Activated CD4-positive, alpha-beta T cell treated with anti-CD3 and anti-CD28 coated beads for 36 hours (primary cell): ENCODE data around the gene SPINDOC. TPM values are rescaled to one million over a fixed set of nuclear protein-coding genes. Genes with fewer than 3 reads are reported as not detected.
"Not testable (repeated sequence)": the region's sequence is repeated elsewhere in the genome, so short reads cannot be mapped to it uniquely, and the experiment has no call there.

Source experiments
- ATAC-seq: fragments of 200-7000 bp; cut with Tn5 transposase; one replicate; pipeline ENCODE4 v1.10.0; 2021; ENCODE audit warnings: mild to moderate bottlenecking, moderate library complexity
- CTCF ChIA-PET: fragments of 350-600 bp; sonication (Branson Sonifier 250); formaldehyde crosslinking; loops from one replicate; lab custom pipeline; 2021; ENCODE audit warnings: antibody characterized with exemption; lab: Charles Lee
- POLR2A ChIA-PET: fragments of 350-600 bp; sonication (Branson Sonifier 250); formaldehyde crosslinking; loops from one replicate; lab custom pipeline; 2021; ENCODE audit warnings: antibody characterized with exemption, inconsistent platforms; lab: Charles Lee
- DNase-seq: peaks from one replicate; pipeline ENCODE4 v3.0.0-alpha.2; 2020
- H3K27ac Mint-ChIP-seq: one replicate; pipeline ENCODE4 v1.8.0; 2021; ENCODE audit warnings: mixed read lengths
- H3K27me3 Mint-ChIP-seq: one replicate; pipeline ENCODE4 v1.8.0; 2021; ENCODE audit warnings: mixed read lengths
- H3K36me3 Mint-ChIP-seq: one replicate; pipeline ENCODE4 v1.8.0; 2021; ENCODE audit warnings: low read depth, mixed read lengths
- H3K4me1 Mint-ChIP-seq: one replicate; pipeline ENCODE4 v1.8.0; 2021; ENCODE audit warnings: mixed read lengths
- H3K4me3 Mint-ChIP-seq: one replicate; pipeline ENCODE4 v1.8.0; 2021; ENCODE audit warnings: mild to moderate bottlenecking, moderate library complexity, mixed read lengths
- H3K9me3 Mint-ChIP-seq: one replicate; pipeline ENCODE4 v1.8.0; 2021; ENCODE audit warnings: low read depth, mixed read lengths
- intact Hi-C, 2 experiments: fragments of 100-400 bp; cut with DNase I in 1 of 2; cut with micrococcal nuclease in 1 of 2; formaldehyde crosslinking; loops; one replicate each; pipeline versions ENCODE4 v1.14.2 to v1.15.1; 2022 to 2024; cut with DNase I, micrococcal nuclease
- total RNA-seq, 2 experiments: library from RNA; stranded (reverse); gene quantifications; one replicate each; pipeline ENCODE4 v1.2.3, GENCODE V29; 2021

The SPINDOC gene
- total RNA-seq, 2 experiments from 2014 or later: 25.7 to 26.2 TPM

GRCh38 chr11:63768237-63769041 lies 44.8 kb upstream of the SPINDOC start, which contains the start of gene ZFTA:
Gene ZFTA, minus strand, starts transcription at chr11:63768775. Its CDS starts 153 bp downstream, at chr11:63768622.
- intact Hi-C loops: loop anchor here (1.0 to 5.0 kb wide), 9 partner anchors 45 to 1784 kb away; partner anchors contain the start of genes CATSPERZ (in 1 of the 2), MACROD1 (in 1 of the 2), NAA40 (in 1 of the 2) and OTUB1 (in 1 of the 2)
- no peaks in the 10 kb centered on the region for H3K9me3 Mint-ChIP-seq
- H3K27me3 Mint-ChIP-seq: peaks cover 20% of the 10 kb centered on the region
- H3K36me3 Mint-ChIP-seq: no peaks in the 10 kb centered on the region
- H3K27ac Mint-ChIP-seq: peak within 1 kb of the TSS; percentile 78
- DNase-seq (peak; percentile 77), ATAC-seq (peak; percentile 58)
- CTCF ChIA-PET: interaction anchor here (0.5 to 2.0 kb wide), 11 partner anchors 11 to 536 kb away, joined by 3 to 6 read pairs (median 3); partner anchors contain the start of gene RCOR2
- H3K4me1 Mint-ChIP-seq: peaks cover 6% of the 10 kb centered on the region
- POLR2A ChIA-PET: interaction anchor here (0.6 kb wide), 1 partner anchor 545 kb away, joined by 3 read pairs; no protein-coding TSS in a partner anchor
- peak within 1 kb of the TSS; percentile 96 for H3K4me3 Mint-ChIP-seq

DNA sequence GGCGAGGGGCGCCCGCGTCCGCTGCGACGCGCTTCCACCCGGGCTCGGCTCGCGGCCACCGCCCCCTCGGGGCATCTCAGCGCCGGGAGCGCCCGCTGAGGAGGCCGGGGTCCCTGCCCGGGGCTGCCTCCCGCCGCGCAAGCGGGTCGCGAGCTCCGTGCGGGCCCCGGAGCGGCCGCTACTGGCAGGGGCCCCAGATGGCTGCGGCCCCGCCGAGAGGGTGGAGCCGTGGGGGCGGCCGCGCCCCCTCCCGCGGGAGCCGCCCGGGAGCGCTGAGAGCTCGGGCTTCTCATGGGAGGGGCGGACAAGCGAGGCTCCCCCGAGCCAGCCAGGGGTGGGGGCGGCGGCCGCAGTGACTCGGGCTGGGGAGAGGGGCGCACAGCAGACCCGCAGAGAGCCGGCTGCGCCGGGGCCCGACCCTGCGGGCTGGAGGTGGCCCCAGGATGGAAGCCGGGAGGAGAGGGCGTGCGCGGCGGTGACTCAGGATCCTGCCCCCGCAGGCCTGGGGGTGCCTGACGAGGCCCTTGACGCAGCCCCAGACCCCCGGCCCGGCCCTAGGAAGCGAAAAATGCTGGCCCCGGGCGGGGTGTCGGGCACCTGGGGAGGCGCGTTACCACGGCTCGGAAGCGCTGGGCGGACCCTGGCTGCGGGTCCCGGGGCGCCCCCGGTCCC lies 44.1 kb upstream of the SPINDOC start:
- ChIA-PET CTCF (interaction anchor here (0.6 to 1.0 kb wide), 4 partner anchors 10 to 323 kb away, joined by 3 to 4 read pairs (median 3); no protein-coding TSS in a partner anchor), POLR2A (no interaction called here)

GRCh38 chr11:63769714-63770455 lies 43.4 kb upstream of the SPINDOC start:
- no peak for ATAC-seq
- CTCF ChIA-PET: interaction anchor here (0.6 to 0.8 kb wide), 2 partner anchors 36 to 176 kb away, joined by 3 to 5 read pairs; no protein-coding TSS in a partner anchor
- H3K27ac Mint-ChIP-seq: no peak overlapping the region
- peaks cover 6% of the 10 kb centered on the region for H3K4me1 Mint-ChIP-seq
- H3K36me3 Mint-ChIP-seq: no peaks in the 10 kb centered on the region
- peak overlapping the region; percentile 47 for H3K4me3 Mint-ChIP-seq
- intact Hi-C loops: loop anchor here (2.0 to 5.0 kb wide), 7 partner anchors 42 to 1782 kb away; partner anchors contain the start of genes CATSPERZ (in 1 of the 2), MACROD1 (in 1 of the 2), NAA40 (in 1 of the 2) and SPINDOC (in 1 of the 2)
- no peak for DNase-seq
- H3K27me3 Mint-ChIP-seq: peaks cover 20% of the 10 kb centered on the region
- POLR2A ChIA-PET: no interaction called here
- no peaks in the 10 kb centered on the region for H3K9me3 Mint-ChIP-seq

More for the DNA sequence above, 44.1 kb upstream of the SPINDOC start:
- DNase-seq: peak; percentile 61
- H3K4me3 Mint-ChIP-seq: peak overlapping the region; percentile 35
- H3K27me3 Mint-ChIP-seq: peaks cover 20% of the 10 kb centered on the region
- no peaks in the 10 kb centered on the region for H3K36me3 Mint-ChIP-seq
- peaks cover 6% of the 10 kb centered on the region for H3K4me1 Mint-ChIP-seq
- intact Hi-C loops: loop anchor here (2.0 to 5.0 kb wide), 6 partner anchors 170 to 1783 kb away; partner anchors contain the start of genes CATSPERZ (in 1 of the 2), MACROD1 (in 1 of the 2) and NAA40 (in 1 of the 2)
- no peaks in the 10 kb centered on the region for H3K9me3 Mint-ChIP-seq
- no peak overlapping the region for H3K27ac Mint-ChIP-seq
- ATAC-seq: peak; percentile 36

DNA sequence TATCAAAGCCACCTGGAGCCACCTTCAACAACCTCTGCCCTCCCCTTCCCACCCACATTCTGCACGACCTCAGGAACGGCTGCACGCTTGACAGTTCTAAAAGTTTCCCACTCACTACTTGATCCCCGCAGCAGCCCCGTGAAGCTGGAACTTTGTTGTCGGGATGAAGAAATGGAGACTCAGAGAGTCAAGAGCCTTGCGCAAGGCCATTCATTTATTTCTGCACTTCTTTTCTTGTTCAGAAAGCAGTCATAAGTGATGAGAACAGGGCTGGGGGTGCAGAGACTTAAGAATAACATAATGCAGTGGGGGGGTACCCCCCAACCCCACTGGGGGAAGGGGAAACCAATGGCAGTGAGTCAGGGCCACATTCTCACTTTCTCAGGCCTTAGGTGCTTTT lies 42.5 kb upstream of the SPINDOC start:
- H3K4me3 Mint-ChIP-seq: no peak overlapping the region
- POLR2A ChIA-PET: no interaction called here
- peaks cover 20% of the 10 kb centered on the region for H3K27me3 Mint-ChIP-seq
- H3K36me3 Mint-ChIP-seq: no peaks in the 10 kb centered on the region
- DNase-seq (no peak), ATAC-seq (no peak)
- no peak overlapping the region for H3K27ac Mint-ChIP-seq
- no peaks in the 10 kb centered on the region for H3K9me3 Mint-ChIP-seq
- CTCF ChIA-PET: interaction anchor here (0.8 kb wide), 1 partner anchor 175 kb away, joined by 5 read pairs; no protein-coding TSS in a partner anchor
- intact Hi-C loops: loop anchor here in 1 of 2 experiments (5.0 kb wide), 1 partner anchor 42 kb away; the partner anchor contains the start of gene SPINDOC
- peaks cover 6% of the 10 kb centered on the region for H3K4me1 Mint-ChIP-seq

DNA sequence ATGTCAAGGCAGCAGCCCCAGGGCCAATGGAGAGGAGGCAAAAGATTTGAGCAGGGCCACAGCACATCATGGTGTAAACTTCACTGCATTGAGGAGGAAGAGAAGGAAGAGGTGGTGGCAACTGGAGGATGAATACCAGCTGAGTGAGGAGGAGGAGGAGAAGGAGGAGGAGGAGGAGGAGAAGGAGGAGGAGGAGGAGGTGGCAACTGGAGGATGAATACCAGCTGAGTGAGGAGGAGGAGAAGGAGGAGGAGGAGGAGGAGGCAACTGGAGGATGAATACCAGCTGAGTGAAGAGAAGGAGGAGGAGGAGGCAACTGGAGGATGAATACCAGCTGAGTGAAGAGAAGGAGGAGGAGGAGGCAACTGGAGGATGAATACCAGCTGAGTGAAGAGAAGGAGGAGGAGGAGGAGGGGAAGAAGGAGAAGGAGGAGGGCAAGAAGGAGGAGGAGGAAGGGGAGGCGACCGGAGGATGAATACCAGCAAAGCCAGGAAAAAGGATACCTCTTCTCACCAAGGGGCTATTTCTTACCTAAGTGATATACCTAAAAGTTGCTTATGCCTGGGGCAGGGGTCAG lies 41.4 kb upstream of the SPINDOC start:
- peaks cover 20% of the 10 kb centered on the region for H3K27me3 Mint-ChIP-seq
- DNase-seq, POLR2A ChIA-PET, ATAC-seq, H3K27ac Mint-ChIP-seq, H3K4me3 Mint-ChIP-seq, H3K9me3 Mint-ChIP-seq, H3K4me1 Mint-ChIP-seq, H3K36me3 Mint-ChIP-seq: not testable (repeated sequence)
- intact Hi-C loops: loop anchor here in 1 of 2 experiments (5.0 kb wide), 1 partner anchor 40 kb away; the partner anchor contains the start of gene SPINDOC
- CTCF ChIA-PET: interaction anchor here (0.7 kb wide), 1 partner anchor 193 kb away, joined by 4 read pairs; no protein-coding TSS in a partner anchor

DNA sequence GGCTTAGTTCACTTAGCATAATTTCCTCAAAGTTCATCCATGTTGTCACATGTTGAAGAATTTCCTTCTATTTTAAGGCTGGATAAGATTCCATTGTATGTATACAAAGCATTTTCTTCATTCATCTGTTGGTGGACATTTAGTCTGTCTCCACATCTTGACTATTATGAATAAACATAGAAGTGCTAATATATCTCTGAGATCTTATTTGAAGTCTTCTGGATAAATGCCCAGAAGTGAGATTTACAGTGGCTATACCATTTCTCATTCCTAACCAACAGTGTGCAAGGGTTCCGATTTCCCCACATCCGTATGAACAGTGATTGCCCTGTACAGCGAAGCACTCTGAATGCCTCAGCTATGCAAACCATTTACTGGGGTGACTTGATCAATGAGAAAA lies 38.1 kb upstream of the SPINDOC start:
- H3K36me3 Mint-ChIP-seq: no peaks in the 10 kb centered on the region
- ATAC-seq (no peak), DNase-seq (no peak)
- H3K27me3 Mint-ChIP-seq: peaks cover 17% of the 10 kb centered on the region
- intact Hi-C loops: no loop called here
- H3K27ac Mint-ChIP-seq: no peak overlapping the region
- H3K4me3 Mint-ChIP-seq: no peak overlapping the region
- ChIA-PET CTCF (interaction anchor here (0.7 kb wide), 1 partner anchor 19 kb away, joined by 3 read pairs; no protein-coding TSS in a partner anchor), POLR2A (no interaction called here)
- no peaks in the 10 kb centered on the region for H3K9me3 Mint-ChIP-seq
- no peaks in the 10 kb centered on the region for H3K4me1 Mint-ChIP-seq

DNA sequence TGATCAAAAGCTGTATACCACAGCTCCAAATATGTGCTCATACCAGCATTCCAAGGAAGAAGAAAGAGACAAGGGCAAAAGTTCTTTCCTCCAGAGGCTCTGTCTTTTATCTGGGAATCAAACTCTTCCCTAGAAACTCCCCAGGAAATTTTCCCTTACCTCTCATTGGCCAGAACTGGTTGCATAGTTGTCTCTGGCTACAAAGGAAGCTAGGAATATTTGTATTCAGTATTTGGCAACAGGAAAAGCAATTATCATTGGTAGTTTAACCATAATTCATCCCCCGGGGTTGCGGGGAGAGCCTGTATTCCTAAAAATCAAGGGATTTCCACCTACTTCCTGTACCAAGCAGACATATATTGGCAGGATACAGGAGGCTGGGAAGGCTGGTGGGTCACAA lies 34.2 kb upstream of the SPINDOC start:
- intact Hi-C loops: no loop called here
- no peaks in the 10 kb centered on the region for H3K4me1 Mint-ChIP-seq
- DNase-seq: no peak
- no peak overlapping the region for H3K4me3 Mint-ChIP-seq
- H3K27me3 Mint-ChIP-seq: peaks cover 2% of the 10 kb centered on the region
- no peaks in the 10 kb centered on the region for H3K36me3 Mint-ChIP-seq
- H3K27ac Mint-ChIP-seq: no peak overlapping the region
- ChIA-PET POLR2A (no interaction called here), CTCF (interaction anchor here (0.6 to 1.2 kb wide), 4 partner anchors 10 to 712 kb away, joined by 3 to 4 read pairs (median 4); partner anchors contain the start of gene ZFTA)
- H3K9me3 Mint-ChIP-seq: no peaks in the 10 kb centered on the region
- no peak for ATAC-seq

DNA sequence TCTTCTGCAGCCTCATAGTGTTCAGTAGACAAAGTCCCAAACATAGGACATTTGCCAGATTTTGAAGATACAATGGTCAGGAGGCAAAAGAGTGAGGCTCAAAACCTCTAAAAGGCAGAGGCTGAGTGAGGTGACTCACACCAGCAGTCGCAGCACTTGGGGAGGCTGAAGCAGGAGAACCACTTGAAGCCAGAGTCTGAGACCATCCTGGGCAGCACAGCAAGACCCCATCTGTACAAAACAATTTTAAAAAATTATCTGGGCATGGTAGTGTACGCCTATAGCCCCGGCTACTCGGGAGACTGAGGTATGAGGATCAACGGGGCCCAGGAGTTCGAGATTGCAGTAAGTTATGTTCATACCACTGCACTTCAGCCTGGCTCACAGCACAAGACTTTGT lies 30.5 kb upstream of the SPINDOC start:
- Mint-ChIP-seq H3K9me3 (no peaks in the 10 kb centered on the region), H3K27ac (no peak overlapping the region), H3K27me3 (peaks cover 5% of the 10 kb centered on the region), H3K4me3 (no peak overlapping the region), H3K36me3 (no peaks in the 10 kb centered on the region), H3K4me1 (peaks cover 7% of the 10 kb centered on the region)
- DNase-seq (no peak), ATAC-seq (no peak)
- POLR2A ChIA-PET: interaction anchor here (0.9 kb wide), 1 partner anchor 42 kb away, joined by 3 read pairs; no protein-coding TSS in a partner anchor
- intact Hi-C loops: no loop called here
- CTCF ChIA-PET: interaction anchor here (0.6 kb wide), 2 partner anchors 15 to 300 kb away, joined by 3 to 4 read pairs; no protein-coding TSS in a partner anchor

DNA sequence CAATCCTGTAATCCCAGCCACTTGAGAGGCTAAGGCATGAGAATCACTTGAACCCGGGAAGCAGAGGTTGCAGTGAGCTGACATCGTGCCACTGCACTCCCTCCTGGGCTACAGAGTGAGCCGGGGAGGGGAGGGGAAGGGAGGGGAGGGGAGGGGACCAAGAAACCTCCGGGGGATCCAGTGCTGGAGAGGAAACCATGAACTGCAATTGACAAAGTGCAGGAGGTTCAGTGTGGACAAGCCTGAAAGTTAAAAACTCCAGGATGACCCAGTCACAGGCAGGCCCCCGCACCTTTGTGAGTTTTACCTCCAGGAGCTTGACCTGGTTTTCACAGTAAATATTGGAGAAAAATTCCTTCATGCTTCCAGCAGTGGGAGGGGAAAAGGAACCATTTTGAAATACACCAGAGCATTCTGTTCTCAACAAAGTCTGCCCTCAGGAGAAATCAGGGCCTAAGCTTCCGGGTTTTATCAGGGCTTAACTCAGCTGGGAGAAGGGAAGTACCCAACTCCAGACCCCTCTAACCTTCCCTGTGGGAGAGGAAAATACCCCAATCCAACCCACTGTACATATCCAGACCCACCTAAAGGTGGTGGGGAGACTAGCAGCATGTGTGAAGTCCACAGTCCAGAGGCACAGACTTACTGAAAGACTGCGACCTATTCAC lies 29.2 kb upstream of the SPINDOC start:
- no peaks in the 10 kb centered on the region for H3K36me3 Mint-ChIP-seq
- ATAC-seq (no peak), DNase-seq (no peak)
- CTCF ChIA-PET: interaction anchor here (1.7 kb wide), 1 partner anchor 46 kb away, joined by 5 read pairs; no protein-coding TSS in a partner anchor
- no peaks in the 10 kb centered on the region for H3K9me3 Mint-ChIP-seq
- POLR2A ChIA-PET: no interaction called here
- H3K27me3 Mint-ChIP-seq: peaks cover 5% of the 10 kb centered on the region
- H3K4me3 Mint-ChIP-seq: no peak overlapping the region
- no peak overlapping the region for H3K27ac Mint-ChIP-seq
- intact Hi-C loops: no loop called here
- peaks cover 7% of the 10 kb centered on the region for H3K4me1 Mint-ChIP-seq

DNA sequence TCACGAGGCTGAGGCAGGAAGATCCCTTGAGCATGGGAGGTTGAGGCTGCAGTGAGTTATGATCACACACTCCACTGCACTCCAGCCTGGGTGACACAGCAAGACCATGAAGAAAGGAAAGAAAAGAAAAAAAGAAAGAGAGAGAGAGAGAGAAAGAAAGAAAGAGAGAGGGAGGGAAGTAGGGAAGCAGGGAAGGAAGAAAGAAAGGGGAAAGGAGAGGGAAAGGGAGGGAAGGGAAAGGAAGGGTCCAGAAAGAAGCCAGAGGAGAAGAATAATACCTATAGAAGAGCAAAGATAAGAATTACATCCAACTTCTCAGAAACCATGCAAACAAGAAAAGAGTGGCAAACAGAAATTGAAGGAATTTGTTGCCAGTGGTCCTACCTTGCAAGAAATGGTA lies 27.4 kb upstream of the SPINDOC start:
- intact Hi-C loops: no loop called here
- no peak overlapping the region for H3K4me3 Mint-ChIP-seq
- no peaks in the 10 kb centered on the region for H3K9me3 Mint-ChIP-seq
- no peak for ATAC-seq
- H3K4me1 Mint-ChIP-seq: peaks cover 7% of the 10 kb centered on the region
- peaks cover 5% of the 10 kb centered on the region for H3K27me3 Mint-ChIP-seq
- no peak overlapping the region for H3K27ac Mint-ChIP-seq
- ChIA-PET POLR2A (no interaction called here), CTCF (no interaction called here)
- H3K36me3 Mint-ChIP-seq: no peaks in the 10 kb centered on the region
- no peak for DNase-seq
